Suprapubic skin (tissue), 4 donors: ENCODE measurements around the gene EPN1. TPM values are rescaled to one million over a fixed set of nuclear protein-coding genes. Genes with fewer than 3 reads are reported as not detected.

Experiments used
- DNase-seq, 2 donors: peaks; one replicate each; pipeline ENCODE4 v3.0.0-alpha.2; 2019; ENCODE audit warnings: low spot score in 2 of 2
- H3K27ac ChIP-seq: fragments of 200-600 bp; sonication (generic); one replicate; pipeline ENCODE4 v1.5.1; 2019
- H3K27me3 ChIP-seq: fragments of 200-600 bp; sonication (generic); one replicate; pipeline ENCODE4 v1.5.1; 2019
- H3K36me3 ChIP-seq: fragments of 200-600 bp; sonication (generic); one replicate; pipeline ENCODE4 v1.5.1; 2019
- H3K4me1 ChIP-seq: fragments of 200-600 bp; sonication (generic); one replicate; pipeline ENCODE4 v1.5.1; 2019
- H3K4me3 ChIP-seq: fragments of 200-600 bp; sonication (generic); one replicate; pipeline ENCODE4 v1.5.1; 2019; ENCODE audit warnings: mild to moderate bottlenecking
- H3K9me3 ChIP-seq: fragments of 200-600 bp; sonication (generic); one replicate; pipeline ENCODE4 v1.5.1; 2019
- CTCF ChIP-seq, 2 donors: fragments of 200-600 bp in 1 of 2; fragments of 450-650 bp in 1 of 2; sonication (generic) in 1 of 2; IDR thresholded peaks; one replicate each; pipeline ENCODE4 v1.5.1; 2016 to 2019; ENCODE audit warnings: antibody characterized with exemption in 2 of 2, mild to moderate bottlenecking in 1 of 2, moderate library complexity in 1 of 2
- EP300 ChIP-seq: sonication (generic); formaldehyde crosslinking; IDR thresholded peaks from one replicate; pipeline ENCODE4 v1.6.1; 2017; ENCODE audit warnings: antibody characterized with exemption
- POLR2A ChIP-seq, 2 donors: fragments of 450-650 bp; IDR thresholded peaks; one replicate each; pipeline ENCODE4 v1.6.1; 2017; ENCODE audit warnings: antibody characterized with exemption in 2 of 2, mild to moderate bottlenecking in 2 of 2, moderate library complexity in 2 of 2
- POLR2AphosphoS5 ChIP-seq, 3 donors: sonication (generic); formaldehyde crosslinking; IDR thresholded peaks; one replicate each; pipeline ENCODE4 v1.6.1; 2017; ENCODE audit warnings: antibody characterized with exemption in 3 of 3
- WGBS: methylation state at CpG from one replicate; pipeline ENCODE4 v1.1.5; 2018; 5-methylcytosine and 5-hydroxymethylcytosine counted together
- total RNA-seq, 4 donors: library from RNA; depleted of rRNA; stranded (reverse); fragments of >200 nt; gene quantifications; one replicate each; pipeline ENCODE4 v1.1.0, GENCODE V29; 2016

Gene EPN1
- total RNA-seq, 4 donors from 2014 or later = 80.1 to 104 (median 82.9) TPM

GRCh38 chr19:55700813-55701212 lies 25.8 kb downstream of the EPN1 start:
- DNase-seq = peak in 1 of 2 donors; percentile 55
- Histone ChIP-seq H3K27me3 (no peaks in the 10 kb centered on the region), H3K27ac (no peak overlapping the region), H3K4me1 (no peaks in the 10 kb centered on the region), H3K36me3 (peaks cover 43% of the 10 kb centered on the region), H3K4me3 (no peak overlapping the region), H3K9me3 (no peaks in the 10 kb centered on the region)
- no peak for TF ChIP-seq POLR2A (IDR thresholded peaks at IDR 0.05)
- no peak for TF ChIP-seq CTCF (IDR thresholded peaks at IDR 0.05)
- no peak for TF ChIP-seq POLR2AphosphoS5 (IDR thresholded peaks at IDR 0.05)
- TF ChIP-seq EP300 = no peak
- 94% methylated on average over 12 of the region's 12 CpGs for WGBS

GRCh38 chr19:55702131-55702627 lies 27.2 kb downstream of the EPN1 start:
- H3K9me3 ChIP-seq = no peaks in the 10 kb centered on the region
- H3K4me1 ChIP-seq = no peaks in the 10 kb centered on the region
- H3K27me3 ChIP-seq = no peaks in the 10 kb centered on the region
- 79% methylated on average over 13 of the region's 13 CpGs for WGBS
- DNase-seq = peak in 1 of 2 donors; percentile 37
- peaks cover 30% of the 10 kb centered on the region for H3K36me3 ChIP-seq
- no peak overlapping the region for H3K27ac ChIP-seq
- H3K4me3 ChIP-seq = no peak overlapping the region
- no peak for TF ChIP-seq POLR2A (IDR thresholded peaks at IDR 0.05)
- no peak for TF ChIP-seq CTCF (IDR thresholded peaks at IDR 0.05)
- no peak for TF ChIP-seq POLR2AphosphoS5 (IDR thresholded peaks at IDR 0.05)
- TF ChIP-seq EP300 = no peak

- peak in 1 of 2 donors; percentile 52 for DNase-seq
- Histone ChIP-seq H3K27ac (no peak overlapping the region), H3K4me1 (no peaks in the 10 kb centered on the region), H3K9me3 (no peaks in the 10 kb centered on the region), H3K36me3 (peaks cover 15% of the 10 kb centered on the region), H3K4me3 (no peak overlapping the region), H3K27me3 (no peaks in the 10 kb centered on the region)
- 53% methylated on average over 38 of the region's 38 CpGs for WGBS
- TF ChIP-seq CTCF (IDR thresholded peaks at IDR 0.05) (peak; percentile 14 to 68), EP300 (no peak)
These were observed 28.8 kb downstream of the EPN1 start for GRCh38 chr19:55703790-55704215.

- no peak for DNase-seq
These were observed 29.6 kb downstream of the EPN1 start for GRCh38 chr19:55704494-55705245.

More at GRCh38 chr19:55704494-55705245, 29.6 kb downstream of the EPN1 start:
- H3K9me3 ChIP-seq = no peaks in the 10 kb centered on the region
- no peaks in the 10 kb centered on the region for H3K4me1 ChIP-seq
- TF ChIP-seq EP300 (no peak), POLR2AphosphoS5 (IDR thresholded peaks at IDR 0.05) (no peak), CTCF (IDR thresholded peaks at IDR 0.05) (no peak), POLR2A (IDR thresholded peaks at IDR 0.05) (no peak)
- WGBS = 86% methylated on average over 15 of the region's 15 CpGs
- H3K36me3 ChIP-seq = peaks cover 10% of the 10 kb centered on the region
- no peaks in the 10 kb centered on the region for H3K27me3 ChIP-seq
- H3K27ac ChIP-seq = no peak overlapping the region
- H3K4me3 ChIP-seq = no peak overlapping the region
